Measurements from ENCODE around the gene RABL6.

RABL6 gene

DNA sequence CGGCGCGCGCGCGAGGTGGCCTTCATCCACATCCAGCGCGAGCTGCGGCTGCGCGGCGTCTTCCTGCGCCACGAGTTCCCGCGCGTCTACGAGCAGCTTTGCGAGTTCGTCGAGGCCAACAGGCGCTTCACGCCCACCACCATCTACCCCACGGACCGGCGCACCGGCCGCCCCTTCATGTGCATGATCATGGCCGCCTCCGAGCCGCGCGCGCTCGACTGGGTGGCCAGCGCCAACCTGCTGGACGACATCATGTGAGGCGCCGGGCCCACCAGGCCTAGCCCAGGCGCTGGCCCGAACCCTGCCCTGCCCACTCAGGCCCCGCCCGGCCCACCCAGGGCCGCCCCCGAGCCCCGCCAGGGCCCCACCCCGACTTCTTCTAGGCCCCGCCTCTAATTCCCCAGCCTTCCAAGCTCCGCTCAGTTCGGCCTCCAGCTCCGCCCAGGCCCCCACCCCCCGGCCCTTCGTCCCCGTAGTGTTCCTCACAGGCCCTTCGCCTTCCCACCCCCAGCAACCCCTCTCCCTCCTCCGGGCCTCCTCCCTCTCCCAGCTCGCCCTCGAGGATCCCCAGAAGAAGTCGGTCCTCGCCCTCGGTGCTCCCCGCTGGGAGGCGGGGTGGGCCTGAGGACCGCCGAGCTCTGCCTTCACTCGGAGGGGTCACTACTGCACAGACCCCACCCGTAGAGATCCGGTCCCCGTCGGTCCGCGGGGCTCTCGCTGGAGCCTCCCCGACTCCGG is 39.5 kb downstream of the RABL6 start:
- no peak for DNase-seq (ENCODE audit: low read depth, low spot score)

GRCh38 chr9:136847826-136848392 is 40.2 kb downstream of the RABL6 start:
- peak; percentile 42 for DNase-seq (ENCODE audit: low read depth, low spot score)

GRCh38 chr9:136848393-136849037 is 40.8 kb downstream of the RABL6 start:
- DNase-seq (ENCODE audit: low read depth, low spot score): no peak

GRCh38 chr9:136849038-136849959 is 41.6 kb downstream of the RABL6 start, which contains the start of gene PHPT1:
PHPT1 (plus strand) TSS chr9:136849409; CDS start chr9:136849431, 22 bp downstream.
- DNase-seq (ENCODE audit: low read depth, low spot score): peak; percentile 92

DNA sequence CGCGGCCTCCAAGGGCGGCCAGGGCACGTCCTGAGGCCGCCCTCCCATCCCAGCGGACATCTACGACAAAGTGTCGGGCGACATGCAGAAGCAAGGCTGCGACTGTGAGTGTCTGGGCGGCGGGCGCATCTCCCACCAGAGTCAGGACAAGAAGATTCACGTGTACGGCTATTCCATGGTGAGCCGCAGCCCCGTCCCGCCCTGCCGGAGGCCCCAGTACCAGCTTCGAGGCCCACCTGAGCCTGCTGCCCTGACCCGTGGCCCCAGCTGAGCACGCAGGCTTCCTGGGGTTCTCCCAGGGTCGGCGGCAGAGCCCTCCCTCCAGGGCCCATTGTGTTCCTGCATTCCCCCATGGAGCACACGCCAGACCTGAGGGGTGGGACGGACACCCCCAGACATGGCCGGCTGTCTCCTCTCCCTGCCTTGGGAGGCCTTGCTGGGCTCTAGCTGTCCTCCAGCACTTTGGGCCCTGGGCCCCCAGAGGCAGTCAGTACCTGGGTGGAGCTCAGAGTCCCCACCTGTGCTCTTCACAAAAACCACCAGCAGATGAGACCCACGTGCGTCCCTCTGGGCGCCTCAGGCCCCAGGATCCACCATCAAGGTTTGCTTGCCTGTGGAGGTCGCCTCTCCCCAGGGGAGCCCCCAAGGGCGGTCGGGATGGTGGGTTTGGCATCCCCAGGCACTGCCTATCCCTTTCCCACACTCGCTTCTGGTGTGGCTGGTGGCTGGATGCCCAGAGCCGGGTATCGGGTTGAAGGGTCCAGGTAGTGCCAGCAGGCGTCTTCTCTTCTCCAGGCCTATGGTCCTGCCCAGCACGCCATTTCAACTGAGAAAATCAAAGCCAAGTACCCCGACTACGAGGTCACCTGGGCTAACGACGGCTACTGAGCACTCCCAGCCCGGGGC is 42.5 kb downstream of the RABL6 start:
- no peak for DNase-seq (ENCODE audit: low read depth, low spot score)

DNA sequence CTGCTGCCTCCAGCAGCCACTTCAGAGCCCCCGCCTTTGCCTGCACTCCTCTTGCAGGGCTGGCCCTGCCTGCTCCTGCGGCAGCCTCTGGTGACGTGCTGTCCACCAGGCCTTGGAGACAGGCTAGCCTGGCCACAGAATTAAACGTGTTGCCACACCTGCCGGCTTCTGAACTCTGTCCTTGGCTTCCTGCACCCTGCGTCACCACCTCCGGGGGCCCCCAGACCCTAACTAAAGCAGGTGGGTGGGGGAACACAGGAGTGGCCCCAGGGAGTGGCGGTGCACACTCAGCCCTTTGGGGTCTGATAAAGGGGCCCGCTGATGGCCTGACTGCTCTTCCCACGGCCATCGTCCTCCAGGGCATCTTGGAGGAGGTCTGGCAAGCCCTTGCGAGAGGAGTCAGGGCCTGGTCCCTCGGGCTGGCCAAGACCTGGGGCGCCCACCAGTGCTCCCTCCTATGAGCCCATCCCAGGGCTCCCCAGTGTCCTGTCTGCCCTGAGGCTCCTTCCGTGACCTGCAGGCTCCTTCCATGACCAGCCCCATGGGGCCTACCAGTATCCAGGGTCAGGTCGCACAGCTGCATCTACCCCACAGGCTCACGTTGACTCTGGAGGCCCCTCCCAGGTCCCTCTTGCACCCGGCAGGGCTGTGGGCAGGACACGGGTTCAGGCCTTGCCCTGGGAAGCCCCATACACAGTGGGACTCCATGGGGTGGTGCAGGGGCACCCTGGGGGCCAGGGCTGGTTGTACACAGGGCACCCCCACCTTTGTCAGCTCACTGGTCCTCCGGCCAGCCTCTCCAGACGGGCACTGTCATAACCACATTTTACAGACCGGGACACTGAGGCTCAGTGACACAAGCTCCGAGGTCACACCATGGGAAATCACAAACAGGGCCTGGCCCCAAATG is 43.4 kb downstream of the RABL6 start:
- DNase-seq (ENCODE audit: low read depth, low spot score): no peak

- no peak for DNase-seq (ENCODE audit: low read depth, low spot score)
These were observed 44.4 kb downstream of the RABL6 start, which contains the start of gene MAMDC4 for GRCh38 chr9:136851941-136852663. MAMDC4 (plus strand) TSS chr9:136852346; CDS start chr9:136852417, 71 bp downstream.

DNA sequence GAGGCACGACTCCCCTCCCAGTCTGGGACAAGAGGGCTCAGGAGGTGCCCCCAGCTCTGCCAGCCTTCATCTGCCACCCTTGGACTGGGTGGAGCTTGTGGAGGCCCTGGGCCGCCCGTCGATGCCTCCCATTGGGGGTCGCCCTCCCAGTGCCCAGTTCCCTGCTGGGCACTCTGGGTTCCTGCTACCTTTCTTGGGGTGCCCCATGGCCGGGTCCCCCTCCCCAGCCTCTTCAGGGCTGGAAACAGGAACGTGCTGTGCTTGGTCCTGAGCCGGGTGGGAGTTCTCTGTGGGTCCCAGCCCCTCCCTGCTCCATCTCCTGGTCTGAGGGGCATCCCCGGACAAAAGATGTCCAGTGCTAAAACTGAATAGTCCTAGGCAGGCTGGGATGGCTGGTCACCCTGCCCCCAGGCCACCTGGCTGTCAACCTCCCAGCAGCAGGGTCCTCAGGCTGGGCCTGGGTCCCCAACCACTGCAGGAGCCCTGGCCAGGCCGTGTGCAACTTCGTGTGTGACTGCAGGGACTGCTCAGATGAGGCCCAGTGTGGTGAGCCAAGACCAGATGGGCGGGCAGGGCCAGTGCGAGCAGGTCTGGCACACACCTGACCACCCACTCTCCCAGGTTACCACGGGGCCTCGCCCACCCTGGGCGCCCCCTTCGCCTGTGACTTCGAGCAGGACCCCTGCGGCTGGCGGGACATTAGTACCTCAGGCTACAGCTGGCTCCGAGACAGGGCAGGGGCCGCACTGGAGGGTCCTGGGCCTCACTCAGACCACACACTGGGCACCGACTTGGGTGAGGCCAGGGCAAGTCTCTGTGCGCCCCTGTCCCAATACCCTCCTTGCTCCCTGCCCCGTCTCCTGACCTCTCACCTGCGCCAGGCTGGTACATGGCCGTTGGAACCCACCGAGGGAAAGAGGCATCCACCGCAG is 45.2 kb downstream of the RABL6 start:
- DNase-seq (ENCODE audit: low read depth, low spot score): no peak

- DNase-seq (ENCODE audit: low read depth, low spot score): no peak
These were observed 45.9 kb downstream of the RABL6 start for GRCh38 chr9:136853596-136854112.

- no peak for DNase-seq (ENCODE audit: low read depth, low spot score)
These were observed 46.5 kb downstream of the RABL6 start for GRCh38 chr9:136854113-136854841.

GRCh38 chr9:136854842-136855460 is 47.2 kb downstream of the RABL6 start:
- no peak for DNase-seq (ENCODE audit: low read depth, low spot score)

DNA sequence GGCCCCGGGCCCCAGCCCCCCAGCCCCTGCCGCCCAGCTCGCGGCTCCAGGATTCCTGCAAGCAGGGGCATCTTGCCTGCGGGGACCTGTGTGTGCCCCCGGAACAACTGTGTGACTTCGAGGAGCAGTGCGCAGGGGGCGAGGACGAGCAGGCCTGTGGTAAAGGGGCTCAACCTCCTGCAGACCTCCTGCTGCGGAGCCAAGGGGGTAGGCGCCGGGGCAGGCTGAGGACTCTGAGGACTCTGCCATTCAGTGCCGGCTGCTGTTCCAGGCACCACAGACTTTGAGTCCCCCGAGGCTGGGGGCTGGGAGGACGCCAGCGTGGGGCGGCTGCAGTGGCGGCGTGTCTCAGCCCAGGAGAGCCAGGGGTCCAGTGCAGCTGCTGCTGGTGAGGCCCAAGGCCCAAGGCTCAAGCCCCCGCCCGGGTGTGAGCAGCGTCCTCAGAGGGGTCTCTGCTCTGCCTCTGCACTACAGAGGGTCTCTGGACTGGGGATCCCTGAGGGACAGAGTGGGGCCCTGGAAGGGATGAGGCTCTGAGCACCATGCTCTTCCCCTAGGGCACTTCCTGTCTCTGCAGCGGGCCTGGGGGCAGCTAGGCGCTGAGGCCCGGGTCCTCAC is 47.8 kb downstream of the RABL6 start:
- DNase-seq (ENCODE audit: low read depth, low spot score): no peak

DNA sequence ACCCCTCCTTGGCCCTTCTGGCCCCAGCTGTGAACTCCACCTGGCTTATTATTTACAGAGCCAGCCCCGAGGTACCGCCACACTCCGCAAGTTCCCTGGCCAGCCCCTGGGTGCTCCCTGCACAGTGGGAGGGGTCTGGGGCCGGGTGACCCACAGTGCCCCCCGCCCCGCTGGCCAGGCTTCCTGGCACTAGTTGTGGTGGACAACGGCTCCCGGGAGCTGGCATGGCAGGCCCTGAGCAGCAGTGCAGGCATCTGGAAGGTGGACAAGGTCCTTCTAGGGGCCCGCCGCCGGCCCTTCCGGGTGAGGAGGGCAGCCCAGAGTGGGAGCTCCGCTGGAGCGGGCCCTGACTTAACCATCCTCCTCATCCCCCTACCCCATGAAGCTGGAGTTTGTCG is 48.3 kb downstream of the RABL6 start:
- no peak for DNase-seq (ENCODE audit: low read depth, low spot score)

GRCh38 chr9:136856541-136857141 is 48.9 kb downstream of the RABL6 start:
- no peak for DNase-seq (ENCODE audit: low read depth, low spot score)

DNA sequence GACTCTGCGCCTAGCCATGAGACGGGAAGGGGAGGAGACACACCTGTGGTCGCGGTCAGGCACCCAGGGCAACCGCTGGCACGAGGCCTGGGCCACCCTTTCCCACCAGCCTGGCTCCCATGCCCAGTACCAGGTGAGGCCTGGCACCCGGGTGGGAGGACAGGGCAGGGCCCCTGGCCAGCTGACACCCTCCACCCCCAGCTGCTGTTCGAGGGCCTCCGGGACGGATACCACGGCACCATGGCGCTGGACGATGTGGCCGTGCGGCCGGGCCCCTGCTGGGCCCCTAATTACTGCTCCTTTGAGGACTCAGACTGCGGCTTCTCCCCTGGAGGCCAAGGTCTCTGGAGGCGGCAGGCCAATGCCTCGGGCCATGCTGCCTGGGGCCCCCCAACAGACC is 49.4 kb downstream of the RABL6 start:
- DNase-seq (ENCODE audit: low read depth, low spot score): no peak
